Transverse colon (tissue), 4 donors: Measurements from ENCODE around the gene EPB41L1. TPM values are rescaled to one million over a fixed set of nuclear protein-coding genes. Genes with fewer than 3 reads are reported as not detected.

Experiments
- DNase-seq: peaks from one replicate; pipeline ENCODE4 v3.0.0-alpha.2; 2019
- H3K27ac ChIP-seq, 4 donors: fragments of 200-600 bp; sonication (generic); 2 replicates each; pipeline ENCODE4 v1.5.1; 2016 to 2018; ENCODE audit warnings: inconsistent platforms in 4 of 4
- H3K27me3 ChIP-seq: fragments of 200-600 bp; sonication (generic); 2 replicates; pipeline ENCODE4 v1.5.1; 2017; ENCODE audit warnings: inconsistent platforms
- H3K36me3 ChIP-seq, 4 donors: fragments of 200-600 bp; sonication (generic); 2 replicates each; pipeline ENCODE4 v1.5.1; 2017 to 2019; ENCODE audit warnings: inconsistent platforms in 4 of 4
- H3K4me1 ChIP-seq, 4 donors: fragments of 200-600 bp; sonication (generic); 2 replicates each; pipeline ENCODE4 v1.5.1; 2017 to 2020; ENCODE audit warnings: inconsistent platforms in 4 of 4
- H3K4me3 ChIP-seq, 4 donors: fragments of 200-600 bp; sonication (generic); 1 replicate in 1 of 4; 2 replicates in 3 of 4; pipeline versions ENCODE4 v1.5.1 to v1.6.1; 2017 to 2019; ENCODE audit warnings: inconsistent platforms in 4 of 4
- H3K9me3 ChIP-seq, 2 donors: fragments of 200-600 bp; sonication (generic); 2 replicates each; pipeline ENCODE4 v1.5.1; 2017 to 2019; ENCODE audit warnings: inconsistent platforms in 2 of 2
- CTCF ChIP-seq, 5 experiments: fragments of 200-600 bp in 3 of 5; fragments of 450-650 bp in 2 of 5; sonication (generic) in 3 of 5; IDR thresholded peaks; 1 replicate in 2 of 5; 2 replicates in 3 of 5; pipeline ENCODE4 v1.5.1; 2016 to 2017; ENCODE audit warnings: antibody characterized with exemption in 5 of 5, inconsistent platforms in 3 of 5, mild to moderate bottlenecking in 2 of 5, moderate library complexity in 1 of 5
- EP300 ChIP-seq: sonication (generic); formaldehyde crosslinking; IDR thresholded peaks from one replicate; pipeline ENCODE4 v1.6.1; 2017; ENCODE audit warnings: antibody characterized with exemption, low read depth
- POLR2A ChIP-seq: fragments of 450-650 bp; IDR thresholded peaks from one replicate; pipeline ENCODE4 v1.6.1; 2016; ENCODE audit warnings: antibody characterized with exemption, mild to moderate bottlenecking, moderate library complexity
- POLR2AphosphoS5 ChIP-seq, 3 donors: sonication (generic); formaldehyde crosslinking; IDR thresholded peaks; one replicate each; pipeline ENCODE4 v1.6.1; 2016; ENCODE audit warnings: antibody characterized with exemption in 3 of 3
- WGBS, 2 donors: methylation state at CpG; one replicate each; pipeline ENCODE4 v1.1.5; 2018; ENCODE audit warnings: low coverage in 1 of 2; 5-methylcytosine and 5-hydroxymethylcytosine counted together
- in situ Hi-C, 4 donors: fragments of 200-750 bp; cut with MboI; loops; one replicate each; pipeline versions ENCODE4 v1.15.0 to v1.15.1; 2017; ENCODE audit warnings: low sequenced_read_pairs in 3 of 4, low pct_ligation_motif_present in 1 of 4, low pct_unique_long_range_greater_than_20kb in 1 of 4
- intact Hi-C: fragments of 100-400 bp; cut with DNase I; formaldehyde crosslinking; loops from one replicate; pipeline ENCODE4 v1.15.1; 2023; ENCODE audit warnings: low total_unique reads
- total RNA-seq, 4 donors: library from RNA; depleted of rRNA; stranded (reverse); fragments of >200 nt; gene quantifications; one replicate each; pipeline ENCODE4 v1.1.0, GENCODE V29; 2016

EPB41L1 gene
- total RNA-seq, 4 donors from 2014 or later = 36.4 to 167 (median 79.4) TPM

- Histone ChIP-seq H3K4me3 (no peak overlapping the region), H3K36me3 (no peaks in the 10 kb centered on the region), H3K9me3 (no peaks in the 10 kb centered on the region), H3K27me3 (no peaks in the 10 kb centered on the region), H3K27ac (no peak overlapping the region), H3K4me1 (peaks cover 5 to 54% (median 31%) of the 10 kb centered on the region in 4 donors)
- no peak for DNase-seq
- TF ChIP-seq POLR2A (no peak), EP300 (no peak), POLR2AphosphoS5 (IDR thresholded peaks at IDR 0.05) (no peak), CTCF (IDR thresholded peaks at IDR 0.05) (no peak)
- intact Hi-C loops (no loop called here), in situ Hi-C loops (no loop called here)
- WGBS, 2 donors = 75% methylated on average over 1 of the region's 1 CpG; no CpG with 5 or more reads in 1 of the 2 donors
These were observed 46.7 kb upstream of the EPB41L1 start for GRCh38 chr20:36107881-36108280.

- Histone ChIP-seq H3K4me1 (peaks cover 0 to 39% (median 26%) of the 10 kb centered on the region in 4 donors), H3K9me3 (no peaks in the 10 kb centered on the region), H3K27ac (no peak overlapping the region), H3K4me3 (no peak overlapping the region), H3K27me3 (no peaks in the 10 kb centered on the region), H3K36me3 (no peaks in the 10 kb centered on the region)
- 92% methylated on average over 6 of the region's 6 CpGs; no CpG with 5 or more reads in 1 of the 2 donors for WGBS, 2 donors
- in situ Hi-C loops (no loop called here), intact Hi-C loops (no loop called here)
- no peak for TF ChIP-seq CTCF (IDR thresholded peaks at IDR 0.05)
- no peak for TF ChIP-seq POLR2AphosphoS5 (IDR thresholded peaks at IDR 0.05)
- TF ChIP-seq POLR2A = no peak
- DNase-seq = no peak
These were observed 45.1 kb upstream of the EPB41L1 start for GRCh38 chr20:36109251-36109947.

GRCh38 chr20:36110994-36111393 lies 43.5 kb upstream of the EPB41L1 start:
- no peak for TF ChIP-seq CTCF (IDR thresholded peaks at IDR 0.05)
- TF ChIP-seq POLR2A = no peak
- TF ChIP-seq POLR2AphosphoS5 (IDR thresholded peaks at IDR 0.05) = no peak
- TF ChIP-seq EP300 = no peak

GRCh38 chr20:36112112-36112511 lies 42.4 kb upstream of the EPB41L1 start:
- WGBS, 2 donors = 38 to 44% methylated on average over 4 to 6 of the region's 6 CpGs
- peak; percentile 39 for DNase-seq
- TF ChIP-seq POLR2A (no peak), EP300 (no peak), CTCF (IDR thresholded peaks at IDR 0.05) (no peak), POLR2AphosphoS5 (IDR thresholded peaks at IDR 0.05) (no peak)
- Histone ChIP-seq H3K9me3 (no peaks in the 10 kb centered on the region), H3K27me3 (no peaks in the 10 kb centered on the region), H3K36me3 (no peaks in the 10 kb centered on the region), H3K27ac (peak overlapping the region; percentile 10 to 63 (median 50)), H3K4me1 (peaks cover 0 to 26% (median 24%) of the 10 kb centered on the region in 4 donors), H3K4me3 (no peak overlapping the region)
- in situ Hi-C loops = no loop called here
- intact Hi-C loops = no loop called here

More at GRCh38 chr20:36110994-36111393, 43.5 kb upstream of the EPB41L1 start:
- Histone ChIP-seq H3K9me3 (no peaks in the 10 kb centered on the region), H3K27me3 (no peaks in the 10 kb centered on the region), H3K36me3 (no peaks in the 10 kb centered on the region), H3K4me1 (peaks cover 0 to 27% (median 23%) of the 10 kb centered on the region in 4 donors), H3K4me3 (no peak overlapping the region), H3K27ac (peak overlapping the region; percentile 10 to 55 (median 42))
- in situ Hi-C loops (no loop called here), intact Hi-C loops (no loop called here)
- no peak for DNase-seq
